HepG2 (cell line): ENCODE measurements around the gene MED25. TPM values are rescaled to one million over a fixed set of nuclear protein-coding genes. Genes with fewer than 3 reads are reported as not detected.
A peak's percentile ranks its signal among the peaks of the same experiment; 100 is the strongest.

Source experiments
- ARHGAP35 ChIP-seq: sonication (generic); formaldehyde crosslinking; IDR thresholded peaks from 2 replicates; pipeline ENCODE4 v1.9.0; 2022; ENCODE audit warnings: mild to moderate bottlenecking, inconsistent platforms, moderate library complexity, missing genetic modification reagents, borderline replicate concordance
- BATF2 ChIP-seq: sonication (generic); formaldehyde crosslinking; IDR thresholded peaks from 2 replicates; pipeline ENCODE4 v1.8.0; 2022; ENCODE audit warnings: mild to moderate bottlenecking, missing genetic modification reagents, moderate library complexity
- DMAP1 ChIP-seq: IDR thresholded peaks from 2 replicates; pipeline ENCODE4 v1.6.1; 2016
- EED ChIP-seq: sonication (generic); formaldehyde crosslinking; IDR thresholded peaks from 2 replicates; pipeline ENCODE4 v1.5.0; 2020; ENCODE audit warnings: mild to moderate bottlenecking, missing genetic modification reagents
- EHMT2 ChIP-seq: fragments of 200-600 bp; sonication (generic); IDR thresholded peaks from 2 replicates; pipeline ENCODE4 v1.7.0; 2017; ENCODE audit warnings: antibody characterized with exemption, low read depth, low read length, borderline replicate concordance
- GZF1 ChIP-seq: sonication (generic); formaldehyde crosslinking; IDR thresholded peaks from 2 replicates; pipeline ENCODE4 v1.5.1; 2020; ENCODE audit warnings: mild to moderate bottlenecking, missing genetic modification reagents
- PBX3 ChIP-seq: sonication (generic); formaldehyde crosslinking; IDR thresholded peaks from 2 replicates; pipeline ENCODE4 v1.8.1; 2023; ENCODE audit warnings: missing genetic modification reagents, inconsistent platforms, borderline replicate concordance
- PRDM15 ChIP-seq: sonication (generic); formaldehyde crosslinking; IDR thresholded peaks from 2 replicates; pipeline ENCODE4 v1.4.0; 2020; ENCODE audit warnings: missing genetic modification reagents
- THAP9 ChIP-seq: sonication (generic); formaldehyde crosslinking; IDR thresholded peaks from 2 replicates; pipeline ENCODE4; 2020; ENCODE audit warnings: missing genetic modification reagents, mild to moderate bottlenecking, borderline replicate concordance
- ZFP37 ChIP-seq: sonication (generic); formaldehyde crosslinking; IDR thresholded peaks from 2 replicates; pipeline ENCODE4 v1.4.0; 2020; ENCODE audit warnings: missing genetic modification reagents, borderline replicate concordance
- ZMAT3 ChIP-seq: sonication (generic); formaldehyde crosslinking; conservative IDR thresholded peaks from 2 replicates; pipeline ENCODE4 v1.7.0; 2021; ENCODE audit warnings: missing genetic modification reagents
- ZNF264 ChIP-seq: sonication (generic); formaldehyde crosslinking; IDR thresholded peaks from 2 replicates; pipeline ENCODE4 v1.4.0; 2020; ENCODE audit warnings: missing genetic modification reagents
- ZNF7 ChIP-seq: IDR thresholded peaks from 2 replicates; pipeline ENCODE4 v1.6.1; 2016; ENCODE audit warnings: missing biosample characterization, missing genetic modification reagents
- polyA plus RNA-seq, 8 experiments: library from polyadenylated mRNA; depleted of rRNA in 3 of 8; stranded (reverse) in 7 of 8; unstranded in 1 of 8; fragments of >200 nt; fragmentation: Illumina TruSeq in 4 of 8; extraction: Trizol in 4 of 8; gene quantifications; 2 replicates each; pipeline versions ENCODE4 v1.2.1 to v1.2.3, GENCODE V29; 2011 to 2016; ENCODE audit warnings: low read depth in 4 of 8, missing spikeins in 1 of 8, mixed read lengths in 1 of 8; ENCODE audit not compliant: insufficient read depth in 1 of 8
- total RNA-seq, 5 experiments: library from RNA; depleted of rRNA; stranded (reverse); fragments of >200 nt; fragmentation: Illumina TruSeq; extraction: Trizol; gene quantifications; 2 replicates each; pipeline ENCODE4 v1.2.3, GENCODE V29; 2016; ENCODE audit warnings: low read depth in 1 of 5

Gene MED25
- total and polyA plus RNA-seq, 2 of the 13 experiments (the other 11 are each of a cell fraction or from before 2014, with no cell fraction given): 11.1 to 15.1 TPM

- TF ChIP-seq PRDM15 (CRISPR knock-in tag) (peak; percentile 13; the same call in 1 of the 2 replicates), ZFP37 (CRISPR knock-in tag) (no peak), BATF2 (peak; percentile 64; the same call in 1 of the 2 replicates), ZMAT3 (CRISPR knock-in tag) (peak; percentile 58; the same call in 1 of the 2 replicates), DMAP1 (CRISPR knock-in tag) (peak; percentile 86), GZF1 (CRISPR knock-in tag) (0 out of 2 replicates have a peak, but pooled peaks have one; percentile 10), ARHGAP35 (CRISPR knock-in tag) (peak; percentile 46; the same call in 1 of the 2 replicates), ZNF7 (CRISPR knock-in tag) (no peak), ZNF264 (CRISPR knock-in tag) (no peak), EED (CRISPR knock-in tag) (peak; percentile 74), PBX3 (CRISPR knock-in tag) (no peak), EHMT2 (no peak), THAP9 (CRISPR knock-in tag) (peak; percentile 92; the same call in 1 of the 2 replicates)
Measured at GRCh38 chr19:49866933-49867782, 49.1 kb downstream of the MED25 start, which contains the start of gene PNKP (continued).
